Brain microvascular endothelial cell (primary cell): Measurements from ENCODE around the gene GALNT18.

Source experiments
- DNase-seq: peaks from one replicate; pipeline ENCODE4 v3.0.0-alpha.2; 2020
- H3K27ac ChIP-seq: fragments of 250-450 bp; sonication (Bioruptor Pico); 2 replicates; pipeline ENCODE4 v1.5.1; 2020; ENCODE audit warnings: mild to moderate bottlenecking, moderate library complexity
- H3K27me3 ChIP-seq: fragments of 250-450 bp; sonication (Bioruptor Pico); replicated peaks from 2 replicates; pipeline ENCODE4 v1.5.1; 2020; ENCODE audit warnings: mild to moderate bottlenecking
- H3K36me3 ChIP-seq: fragments of 250-450 bp; sonication (Bioruptor Pico); replicated peaks from 2 replicates; pipeline ENCODE4 v1.5.1; 2020; ENCODE audit warnings: mild to moderate bottlenecking
- H3K4me3 ChIP-seq: 2 replicates; pipeline ENCODE4 v1.5.1; 2011; ENCODE audit warnings: low read depth, mild to moderate bottlenecking, control low read depth, low read length, moderate library complexity
- CTCF ChIP-seq: IDR thresholded peaks from 2 replicates; pipeline ENCODE4 v1.5.1; 2011; ENCODE audit warnings: low read depth, mild to moderate bottlenecking, moderate library complexity, low read length, control low read depth, inconsistent platforms; ENCODE audit errors: missing control alignments
- in situ Hi-C: cut with HindIII; loops from 2 replicates; pipeline ENCODE4 v1.10.0; 2017; ENCODE audit warnings: low sequenced_read_pairs, low pct_ligation_motif_present

GALNT18 gene

DNA sequence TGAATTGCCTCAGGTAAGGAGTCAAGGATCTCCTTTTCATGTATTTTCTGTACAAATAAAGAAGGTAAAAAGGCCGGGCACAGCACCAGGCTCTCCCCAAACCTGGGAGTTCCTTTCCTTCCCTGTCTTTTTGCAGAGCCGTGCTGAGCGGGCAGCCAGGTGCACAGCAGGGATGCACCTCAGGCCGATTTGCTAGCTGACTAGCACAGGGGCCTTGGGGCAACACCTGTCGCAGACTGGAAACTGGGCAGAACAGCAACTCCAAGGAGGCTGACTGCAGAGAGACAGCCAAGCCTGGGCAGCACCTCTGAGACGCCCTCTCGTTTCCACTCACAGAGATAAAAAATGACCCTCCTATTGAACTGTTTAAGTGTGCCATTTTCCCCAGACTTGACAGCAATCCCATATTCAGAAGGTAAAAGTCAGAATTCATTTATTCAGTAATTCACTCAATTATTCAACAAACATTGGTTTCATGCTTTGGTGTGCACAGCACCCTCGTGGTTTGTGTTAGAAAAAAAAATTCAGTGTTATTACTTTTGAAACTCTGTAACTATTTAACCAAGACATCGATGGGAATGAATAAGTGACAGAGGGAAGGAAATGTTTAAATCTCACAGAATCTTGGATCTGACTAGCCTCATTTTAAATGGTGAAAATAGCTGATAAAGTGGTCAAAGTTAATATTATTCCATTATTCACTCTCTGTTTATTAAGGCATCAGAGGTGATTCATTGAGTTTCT is 120.9 kb downstream of the GALNT18 start:
- Histone ChIP-seq H3K36me3 (no peaks in the 10 kb centered on the region), H3K4me3 (no peak overlapping the region), H3K27me3 (no peaks in the 10 kb centered on the region), H3K27ac (no peak overlapping the region)
- in situ Hi-C loops = no loop called here
- DNase-seq = no peak
- no peak for TF ChIP-seq CTCF

GRCh38 chr11:11499300-11499699 is 122.5 kb downstream of the GALNT18 start:
- Histone ChIP-seq H3K27me3 (no peaks in the 10 kb centered on the region), H3K36me3 (no peaks in the 10 kb centered on the region), H3K27ac (no peak overlapping the region), H3K4me3 (no peak overlapping the region)
- TF ChIP-seq CTCF = no peak
- in situ Hi-C loops = no loop called here
- DNase-seq = no peak

GRCh38 chr11:11498195-11498594 is 123.6 kb downstream of the GALNT18 start:
- in situ Hi-C loops = no loop called here
- no peak for DNase-seq
- TF ChIP-seq CTCF = no peak
- no peaks in the 10 kb centered on the region for H3K36me3 ChIP-seq
- H3K27me3 ChIP-seq = no peaks in the 10 kb centered on the region
- H3K27ac ChIP-seq = no peak overlapping the region
- no peak overlapping the region for H3K4me3 ChIP-seq

GRCh38 chr11:11496879-11497278 is 124.9 kb downstream of the GALNT18 start:
- Histone ChIP-seq H3K27me3 (no peaks in the 10 kb centered on the region), H3K36me3 (no peaks in the 10 kb centered on the region), H3K4me3 (no peak overlapping the region), H3K27ac (no peak overlapping the region)
- in situ Hi-C loops = no loop called here
- no peak for TF ChIP-seq CTCF
- DNase-seq = no peak

DNA sequence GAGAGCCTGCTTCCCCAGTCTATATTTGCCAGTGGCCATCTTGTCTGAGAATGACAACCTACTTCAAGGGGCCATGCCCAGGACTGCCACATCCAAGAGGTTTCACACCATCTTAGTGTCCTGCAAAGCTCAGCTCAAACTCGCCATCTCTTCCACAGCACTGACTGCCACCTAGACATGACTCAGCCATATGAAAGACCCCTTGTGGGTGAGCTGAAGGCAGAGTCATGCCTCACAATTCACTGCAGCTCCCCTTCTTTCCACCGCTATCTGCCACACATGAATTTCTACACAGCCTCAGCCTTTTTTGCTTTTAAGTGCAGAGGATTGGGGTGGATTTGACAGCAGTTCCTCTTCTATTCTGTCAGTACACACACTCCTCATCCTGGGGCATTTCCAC is 127.5 kb downstream of the GALNT18 start:
- no peak for DNase-seq
- no peak overlapping the region for H3K27ac ChIP-seq
- H3K27me3 ChIP-seq = no peaks in the 10 kb centered on the region
- H3K36me3 ChIP-seq = no peaks in the 10 kb centered on the region
- no peak for TF ChIP-seq CTCF
- no peak overlapping the region for H3K4me3 ChIP-seq
- in situ Hi-C loops = no loop called here

DNA sequence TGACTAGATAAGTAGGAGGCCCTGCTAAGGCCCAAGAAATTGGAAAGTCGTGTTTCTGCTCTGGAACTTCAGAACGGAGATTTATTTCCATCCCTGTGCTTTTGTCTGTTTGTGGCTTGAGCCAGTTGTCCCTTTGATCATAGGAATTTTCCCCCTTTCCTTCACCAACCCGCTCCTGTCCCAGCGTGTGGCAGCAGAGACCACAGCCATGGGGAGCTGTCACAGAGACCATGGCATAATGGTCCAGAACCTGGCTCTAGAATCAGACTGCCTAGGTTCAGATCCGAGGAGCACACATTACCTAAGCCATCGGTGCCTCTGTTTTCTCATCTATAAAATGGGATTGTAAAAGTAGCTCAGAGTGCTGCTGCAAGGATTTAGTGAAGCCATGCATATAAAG is 128.1 kb downstream of the GALNT18 start:
- DNase-seq = no peak
- Histone ChIP-seq H3K36me3 (no peaks in the 10 kb centered on the region), H3K27me3 (no peaks in the 10 kb centered on the region), H3K4me3 (no peak overlapping the region), H3K27ac (no peak overlapping the region)
- in situ Hi-C loops = no loop called here
- no peak for TF ChIP-seq CTCF
